A375 (cell line): ENCODE data around the gene USP2. TPM values are rescaled to one million over a fixed set of nuclear protein-coding genes. Genes with fewer than 3 reads are reported as not detected.

ENCODE experiments used
- small RNA-seq: library from RNA; depleted of rRNA; stranded (forward); fragments of <200 nt; gene quantifications from one replicate; pipeline ENCODE3, GENCODE V24; 2014
- total RNA-seq: library from RNA; depleted of rRNA; stranded (reverse); fragments of >200 nt; shearing (Covaris generic); gene quantifications from 2 replicates; pipeline ENCODE4 v1.2.3, GENCODE V29; 2014; rRNA removed

Gene USP2, protein sequence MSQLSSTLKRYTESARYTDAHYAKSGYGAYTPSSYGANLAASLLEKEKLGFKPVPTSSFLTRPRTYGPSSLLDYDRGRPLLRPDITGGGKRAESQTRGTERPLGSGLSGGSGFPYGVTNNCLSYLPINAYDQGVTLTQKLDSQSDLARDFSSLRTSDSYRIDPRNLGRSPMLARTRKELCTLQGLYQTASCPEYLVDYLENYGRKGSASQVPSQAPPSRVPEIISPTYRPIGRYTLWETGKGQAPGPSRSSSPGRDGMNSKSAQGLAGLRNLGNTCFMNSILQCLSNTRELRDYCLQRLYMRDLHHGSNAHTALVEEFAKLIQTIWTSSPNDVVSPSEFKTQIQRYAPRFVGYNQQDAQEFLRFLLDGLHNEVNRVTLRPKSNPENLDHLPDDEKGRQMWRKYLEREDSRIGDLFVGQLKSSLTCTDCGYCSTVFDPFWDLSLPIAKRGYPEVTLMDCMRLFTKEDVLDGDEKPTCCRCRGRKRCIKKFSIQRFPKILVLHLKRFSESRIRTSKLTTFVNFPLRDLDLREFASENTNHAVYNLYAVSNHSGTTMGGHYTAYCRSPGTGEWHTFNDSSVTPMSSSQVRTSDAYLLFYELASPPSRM
- total RNA-seq, result 1.3 and 1.8 TPM in 2 replicates

DNA sequence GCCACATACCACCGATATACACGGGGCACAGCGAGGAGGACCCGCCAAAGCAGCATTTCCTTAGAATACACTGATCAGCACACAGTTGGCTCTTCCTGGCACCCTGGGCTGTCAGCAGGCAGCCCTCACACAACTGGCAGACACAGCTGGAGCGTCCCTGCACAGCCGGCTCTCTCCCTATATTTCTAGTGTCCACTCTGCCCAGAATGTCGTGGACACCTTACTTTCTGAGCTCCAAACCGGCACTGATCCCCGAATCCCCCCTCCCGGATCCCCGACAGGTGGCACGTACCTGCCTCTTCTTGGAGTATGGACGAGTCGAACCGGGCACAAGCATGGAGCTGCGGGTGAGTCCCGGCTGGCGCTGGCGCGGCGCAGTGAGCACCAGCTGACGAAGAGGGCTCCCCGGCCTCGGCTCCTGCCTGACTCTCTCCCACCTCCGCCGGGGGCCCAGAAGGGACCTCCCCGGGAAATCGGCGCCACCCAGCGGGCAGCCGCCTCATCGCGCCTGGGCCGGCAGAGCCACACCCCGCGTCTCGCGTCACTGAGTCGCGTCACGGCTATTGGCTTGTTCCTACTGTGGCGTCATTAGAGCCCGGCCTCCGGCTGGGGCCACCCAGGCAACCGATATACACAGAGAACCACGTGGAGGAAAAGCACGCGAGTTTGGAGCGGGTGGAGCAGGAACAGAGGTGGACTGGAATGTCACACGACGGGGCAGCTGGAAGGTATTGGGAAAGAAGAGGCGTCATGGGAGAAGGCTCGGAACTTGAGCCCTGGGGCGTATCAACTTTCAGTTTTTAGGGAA lies at the start of gene USP2:
Gene USP2, minus strand, starts transcription at position 510 of the 808 bp plus-strand sequence. CDS start 8,210 bp downstream, outside the sequence.

DNA sequence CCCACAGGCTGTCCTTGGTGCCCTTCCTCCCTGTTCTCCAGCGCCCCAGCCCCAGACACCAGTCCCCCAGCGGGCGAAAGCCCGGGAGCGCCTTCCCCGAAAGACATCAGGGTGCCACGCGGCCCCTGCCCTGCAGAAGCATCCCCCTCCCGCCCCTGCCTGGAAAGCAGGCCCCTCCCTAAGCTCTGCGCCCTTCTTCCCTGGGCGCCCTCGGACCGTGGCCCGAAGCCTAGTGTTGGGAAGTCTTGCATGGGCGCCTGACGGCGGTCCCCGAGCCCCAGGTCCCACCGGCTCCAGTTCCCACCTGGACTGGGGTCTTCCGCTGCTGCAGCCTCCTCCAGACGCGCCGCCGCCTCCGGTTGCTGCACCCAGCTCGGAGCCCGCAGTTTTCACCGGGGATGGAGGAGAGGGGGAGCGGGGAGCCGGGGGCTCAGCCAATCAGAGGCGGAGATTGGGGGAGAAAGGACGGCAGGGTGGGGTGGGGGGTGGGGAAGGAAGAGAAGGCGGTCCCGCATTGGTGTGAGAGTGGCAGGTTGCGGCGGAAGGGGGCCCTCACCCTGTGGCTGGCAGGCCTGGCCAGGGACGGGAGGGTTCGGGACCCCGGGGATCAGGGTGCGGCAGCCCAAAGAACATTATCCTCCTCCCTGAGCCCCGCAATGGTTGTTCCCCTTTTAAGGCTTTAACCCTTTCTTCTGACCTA lies 41.5 kb upstream of the USP2 start, which contains the start of gene THY1:
Gene THY1, minus strand, starts transcription at position 364 of the 700 bp plus-strand sequence. CDS start 2,267 bp downstream, outside the sequence.

DNA sequence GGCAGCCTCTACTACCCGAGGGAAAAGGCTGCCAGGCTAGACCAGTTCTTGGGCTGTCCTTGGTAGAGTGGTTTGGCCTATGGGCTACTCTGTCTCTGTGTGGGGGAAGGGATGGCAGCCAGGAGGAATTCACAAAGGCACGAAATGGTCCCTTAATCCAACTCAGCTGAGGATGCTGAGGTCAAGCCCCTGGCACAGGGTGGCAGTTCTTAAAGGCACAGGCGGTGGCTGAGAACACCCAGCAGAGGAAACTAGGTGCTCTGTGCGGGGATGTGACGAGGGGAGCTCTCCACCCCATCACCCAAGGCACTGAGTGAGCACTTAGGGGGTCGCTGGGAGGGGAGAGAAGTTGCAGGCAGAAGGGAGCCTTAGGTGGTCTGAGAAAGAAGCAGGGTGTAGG lies 34.9 kb downstream of the USP2 start, which contains the start of gene MFRP:
Gene MFRP, minus strand, starts transcription at position 101 of the 400 bp plus-strand sequence. CDS start 192 bp downstream, outside the sequence.

DNA sequence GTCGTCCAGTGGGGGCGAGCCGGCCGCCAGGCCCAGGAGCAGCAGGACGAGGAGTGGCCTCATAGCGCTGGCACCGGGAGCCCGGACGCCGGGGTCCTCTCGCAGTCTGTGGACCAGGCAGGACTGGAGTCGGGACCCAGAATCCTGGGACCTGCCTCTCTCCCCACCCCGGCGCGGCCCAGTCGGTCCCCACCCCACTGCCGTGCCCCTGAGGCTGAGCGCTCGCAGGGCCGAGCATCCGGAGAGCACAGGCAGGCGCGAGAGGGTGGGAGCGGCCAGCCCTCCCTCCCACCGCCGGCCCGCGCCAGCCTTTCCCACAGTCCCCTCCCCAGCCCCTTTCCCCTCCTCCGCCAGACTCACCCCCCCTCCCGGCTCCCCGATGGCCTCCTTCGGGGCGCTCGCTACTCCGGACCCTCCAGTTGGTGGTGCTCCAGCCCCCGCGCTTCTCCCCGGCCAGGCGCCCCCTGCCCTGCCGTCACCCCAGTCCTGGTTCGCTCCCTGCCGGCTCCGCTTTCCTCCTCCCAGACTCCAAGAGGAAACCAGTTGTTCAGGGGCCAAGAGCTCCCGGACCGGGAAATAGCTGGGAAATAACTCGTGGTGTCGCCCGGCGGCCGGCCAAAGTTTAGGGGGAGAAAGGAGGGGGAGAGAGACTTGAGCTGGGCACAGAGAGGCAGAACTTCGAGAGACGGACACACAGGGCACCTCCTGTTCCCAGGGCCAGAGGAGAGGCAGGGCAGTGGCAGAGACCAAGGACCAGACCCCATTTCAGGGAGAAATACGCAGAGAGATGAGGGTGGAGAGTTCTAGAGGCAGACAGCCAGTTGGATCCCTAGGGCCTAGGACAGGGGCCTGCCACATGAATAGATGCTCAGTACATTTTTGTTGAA lies 40.9 kb downstream of the USP2 start, which contains the start of gene C1QTNF5:
Gene C1QTNF5, minus strand, starts transcription at position 549 of the 887 bp plus-strand sequence. Its CDS starts 486 bp downstream, at position 63.

DNA sequence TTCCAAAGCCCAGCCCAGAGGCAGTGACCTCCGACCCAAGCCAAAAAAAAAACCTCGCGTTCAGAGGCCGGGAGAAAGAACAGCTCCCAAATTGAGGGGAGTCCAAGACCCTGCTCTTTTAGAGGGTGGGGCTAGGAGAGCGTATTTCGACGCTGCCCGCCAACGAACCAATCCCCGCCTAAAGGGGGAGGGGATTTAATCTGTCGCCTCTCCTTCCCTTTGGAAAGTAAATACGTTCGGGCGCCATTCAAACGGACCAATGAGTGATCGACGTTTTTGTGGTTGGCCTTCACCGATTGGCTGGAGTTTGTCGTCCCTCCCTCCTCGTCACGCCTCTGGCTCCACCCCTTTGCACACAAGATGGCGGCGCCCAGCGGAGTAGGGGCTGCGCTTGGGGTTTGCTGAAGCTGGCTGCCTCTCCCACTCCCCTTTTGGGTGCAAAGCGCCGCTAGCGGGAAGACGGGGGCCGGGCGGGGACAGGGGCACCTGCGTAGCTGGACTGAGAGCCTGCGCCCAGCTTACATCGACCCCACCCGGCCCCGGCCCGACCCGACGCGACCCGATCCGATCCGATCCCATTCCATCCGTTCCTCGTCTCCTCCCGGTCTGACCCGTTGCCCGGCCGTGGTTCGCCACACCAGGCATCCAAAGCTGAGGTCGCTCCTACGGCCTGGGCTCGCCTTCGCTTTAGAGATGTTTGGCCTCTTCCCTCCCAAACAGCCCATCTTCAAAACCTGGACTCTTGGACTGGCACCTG lies 47.1 kb downstream of the USP2 start, which contains the start of gene RNF26:
Gene RNF26, plus strand, starts transcription at position 354 of the 757 bp plus-strand sequence. CDS start 596 bp downstream, outside the sequence.

DNA sequence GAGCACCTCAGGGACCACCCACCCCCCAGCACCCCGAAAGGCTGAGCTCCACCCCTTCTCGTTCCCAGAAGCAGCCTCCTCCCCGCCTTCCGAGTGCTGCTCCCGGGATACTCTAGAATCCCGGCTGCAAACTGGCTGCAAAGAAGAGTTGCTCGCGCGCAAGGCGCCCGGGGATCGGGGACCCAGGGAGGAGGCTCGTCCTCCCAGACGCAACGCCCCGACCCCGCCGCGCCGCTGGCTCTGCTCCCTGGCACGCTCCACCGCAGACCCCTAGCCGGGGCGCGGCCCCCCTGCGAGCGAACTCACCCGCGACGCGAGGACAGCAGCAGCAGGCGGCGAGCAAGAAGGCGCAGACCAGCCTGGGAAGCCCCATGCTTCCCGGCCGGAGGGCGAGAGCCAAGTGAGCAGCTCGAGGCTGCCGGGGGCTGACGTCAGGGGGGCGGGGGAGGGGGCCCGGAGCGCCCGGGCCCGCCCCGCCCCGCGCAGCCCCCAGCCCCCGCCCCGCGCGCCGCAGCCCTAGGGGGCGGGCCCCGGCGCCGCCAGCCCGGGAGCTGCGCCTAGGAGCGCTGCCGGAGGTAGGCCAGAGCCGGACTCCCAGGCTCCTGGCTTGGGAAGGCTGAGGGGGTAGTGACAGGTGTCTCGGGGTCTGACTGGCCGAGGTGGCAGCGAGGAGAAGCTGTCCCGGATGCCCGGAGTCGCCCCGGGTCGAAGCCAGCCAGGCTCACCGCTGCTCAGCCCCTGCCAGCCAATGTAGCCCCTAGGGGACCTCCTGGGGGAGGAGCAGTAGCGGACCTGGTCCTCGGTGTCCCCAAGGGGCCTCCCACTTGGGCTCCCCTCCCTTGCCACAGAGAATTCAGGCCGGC lies 64.5 kb downstream of the USP2 start, which contains the start of gene MCAM:
Gene MCAM, minus strand, starts transcription at position 402 of the 863 bp plus-strand sequence. Its CDS starts 29 bp downstream, at position 373.

Small RNAs within 50 kb of the gene (small RNA-seq; reads per million reads assigned to genes)
- not detected for gene AP003396.4
- not detected for gene RF01225

Other genes starting within 250 kb of the USP2 start
- gene ABCG4, start 232.6 kb downstream of the USP2 start, total RNA-seq, result 0.08 and 0.23 TPM in 2 replicates
- 19.2 and 24.3 TPM in 2 replicates for gene NLRX1, start 213.0 kb downstream of the USP2 start, total RNA-seq
- gene NHERF4, start 196.2 kb downstream of the USP2 start, total RNA-seq, result 0.11 TPM in 1 of 2 replicates, not detected in the other
- gene CBL, start 175.4 kb downstream of the USP2 start, total RNA-seq, result 9.6 and 10.9 TPM in 2 replicates
- gene MCAM, start 64.6 kb downstream of the USP2 start, total RNA-seq, result 182 and 200 TPM in 2 replicates
- 7.1 and 7.5 TPM in 2 replicates for gene RNF26, start 47.2 kb downstream of the USP2 start, total RNA-seq
- not detected in 2 replicates for gene C1QTNF5, start 40.8 kb downstream of the USP2 start, total RNA-seq
- gene MFRP, start 35.0 kb downstream of the USP2 start, total RNA-seq, result not detected in 2 replicates
- gene THY1, start 41.5 kb upstream of the USP2 start, total RNA-seq, result 0.11 and 0.13 TPM in 2 replicates